GM10266 (cell line): ENCODE measurements around the gene BABAM2.

ENCODE experiments used
- DNase-seq: peaks from one replicate; pipeline ENCODE4 v3.0.0; 2012; ENCODE audit errors: extremely low spot score
- TF ChIP-seq, protein P1 (sequence below): IDR thresholded peaks from 2 replicates; pipeline ENCODE4 v1.5.1; 2012; ENCODE audit warnings: mild to moderate bottlenecking, low read depth; ENCODE audit not compliant: control insufficient read depth, insufficient read depth; ENCODE audit errors: missing control alignments

The BABAM2 gene

GRCh38 chr2:28347193-28347592 lies 456.7 kb downstream of the BABAM2 start:
- DNase-seq, result no peak

GRCh38 chr2:28347596-28347995 lies 457.1 kb downstream of the BABAM2 start:
- DNase-seq, result no peak
- TF ChIP-seq, protein P1, sequence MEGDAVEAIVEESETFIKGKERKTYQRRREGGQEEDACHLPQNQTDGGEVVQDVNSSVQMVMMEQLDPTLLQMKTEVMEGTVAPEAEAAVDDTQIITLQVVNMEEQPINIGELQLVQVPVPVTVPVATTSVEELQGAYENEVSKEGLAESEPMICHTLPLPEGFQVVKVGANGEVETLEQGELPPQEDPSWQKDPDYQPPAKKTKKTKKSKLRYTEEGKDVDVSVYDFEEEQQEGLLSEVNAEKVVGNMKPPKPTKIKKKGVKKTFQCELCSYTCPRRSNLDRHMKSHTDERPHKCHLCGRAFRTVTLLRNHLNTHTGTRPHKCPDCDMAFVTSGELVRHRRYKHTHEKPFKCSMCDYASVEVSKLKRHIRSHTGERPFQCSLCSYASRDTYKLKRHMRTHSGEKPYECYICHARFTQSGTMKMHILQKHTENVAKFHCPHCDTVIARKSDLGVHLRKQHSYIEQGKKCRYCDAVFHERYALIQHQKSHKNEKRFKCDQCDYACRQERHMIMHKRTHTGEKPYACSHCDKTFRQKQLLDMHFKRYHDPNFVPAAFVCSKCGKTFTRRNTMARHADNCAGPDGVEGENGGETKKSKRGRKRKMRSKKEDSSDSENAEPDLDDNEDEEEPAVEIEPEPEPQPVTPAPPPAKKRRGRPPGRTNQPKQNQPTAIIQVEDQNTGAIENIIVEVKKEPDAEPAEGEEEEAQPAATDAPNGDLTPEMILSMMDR, result no peak

More at GRCh38 chr2:28347193-28347592, 456.7 kb downstream of the BABAM2 start:
- TF ChIP-seq, protein P1, result no peak

- TF ChIP-seq, protein P1, result no peak
- no peak for DNase-seq
Observed at GRCh38 chr2:28348149-28348567, 457.6 kb downstream of the BABAM2 start.

DNA sequence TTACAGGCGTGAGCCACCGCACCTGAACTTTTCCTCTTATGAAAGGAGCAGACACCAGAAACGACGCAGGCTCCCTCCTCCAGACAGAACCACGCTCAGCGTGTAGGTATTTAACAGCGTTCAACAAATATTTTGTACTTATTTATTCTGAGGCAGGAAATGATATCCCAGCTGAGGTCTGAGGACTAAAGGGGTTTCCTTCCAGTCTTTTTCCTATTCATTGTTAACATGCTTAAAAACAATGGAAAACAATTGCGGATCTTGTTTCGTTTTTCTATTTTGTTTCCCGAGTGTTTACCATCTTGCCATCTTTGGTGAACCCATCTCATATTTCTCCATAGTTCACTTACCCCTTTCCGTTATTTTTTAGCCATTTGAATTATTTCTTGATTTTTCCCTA lies 458.4 kb downstream of the BABAM2 start:
- TF ChIP-seq, protein P1, result no peak
- no peak for DNase-seq

- no peak for DNase-seq
- TF ChIP-seq, protein P1, result no peak
Observed at GRCh38 chr2:28349546-28350165, 459.1 kb downstream of the BABAM2 start.

GRCh38 chr2:28350196-28350595 lies 459.7 kb downstream of the BABAM2 start:
- TF ChIP-seq, protein P1, result no peak
- DNase-seq, result no peak

- TF ChIP-seq, protein P1, result no peak
- DNase-seq, result no peak
Observed at GRCh38 chr2:28350791-28351285, 460.3 kb downstream of the BABAM2 start.
